ENCODE results near the gene RRP15.

Gene RRP15

DNA sequence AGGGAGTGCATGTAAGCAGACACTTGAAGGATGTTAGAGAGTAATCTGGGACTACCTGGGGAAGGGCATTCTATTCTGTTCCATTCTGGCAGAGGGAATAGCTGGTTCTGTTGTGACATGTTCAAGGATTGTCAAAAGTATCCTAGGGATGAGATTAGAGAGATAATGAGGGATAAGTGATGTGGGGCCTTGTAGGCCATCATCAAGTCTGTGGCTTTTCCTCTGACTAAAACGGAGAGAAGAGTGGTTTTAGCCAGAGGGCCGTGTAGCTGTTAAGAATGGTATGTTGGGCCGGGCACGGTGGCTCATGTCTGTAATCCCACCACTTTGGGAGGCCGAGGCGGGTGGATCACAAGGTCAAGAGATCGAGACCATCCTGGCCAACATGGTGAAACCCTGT lies 83.6 kb downstream of the RRP15 start:
- intact Hi-C loops (cut with DNase I; ENCODE audit: low total_unique reads), result no loop called here

GRCh38 chr1:218369688-218370511 lies 84.8 kb downstream of the RRP15 start:
- H3K4me3 ChIP-seq, result no peak overlapping the region
- TF ChIP-seq, protein P1, sequence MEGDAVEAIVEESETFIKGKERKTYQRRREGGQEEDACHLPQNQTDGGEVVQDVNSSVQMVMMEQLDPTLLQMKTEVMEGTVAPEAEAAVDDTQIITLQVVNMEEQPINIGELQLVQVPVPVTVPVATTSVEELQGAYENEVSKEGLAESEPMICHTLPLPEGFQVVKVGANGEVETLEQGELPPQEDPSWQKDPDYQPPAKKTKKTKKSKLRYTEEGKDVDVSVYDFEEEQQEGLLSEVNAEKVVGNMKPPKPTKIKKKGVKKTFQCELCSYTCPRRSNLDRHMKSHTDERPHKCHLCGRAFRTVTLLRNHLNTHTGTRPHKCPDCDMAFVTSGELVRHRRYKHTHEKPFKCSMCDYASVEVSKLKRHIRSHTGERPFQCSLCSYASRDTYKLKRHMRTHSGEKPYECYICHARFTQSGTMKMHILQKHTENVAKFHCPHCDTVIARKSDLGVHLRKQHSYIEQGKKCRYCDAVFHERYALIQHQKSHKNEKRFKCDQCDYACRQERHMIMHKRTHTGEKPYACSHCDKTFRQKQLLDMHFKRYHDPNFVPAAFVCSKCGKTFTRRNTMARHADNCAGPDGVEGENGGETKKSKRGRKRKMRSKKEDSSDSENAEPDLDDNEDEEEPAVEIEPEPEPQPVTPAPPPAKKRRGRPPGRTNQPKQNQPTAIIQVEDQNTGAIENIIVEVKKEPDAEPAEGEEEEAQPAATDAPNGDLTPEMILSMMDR (IDR thresholded peaks at IDR 0.05), result no peak
- no peaks in the 10 kb centered on the region for H3K9me3 ChIP-seq
- DNase-seq, result no peak
- no peaks in the 10 kb centered on the region for H3K36me3 ChIP-seq
- peak overlapping the region; percentile 53 to 62 for H3K27ac ChIP-seq
- intact Hi-C loops (cut with DNase I; ENCODE audit: low total_unique reads), result no loop called here
- H3K27me3 ChIP-seq, result no peaks in the 10 kb centered on the region
- peaks cover 3 to 86% (median 43%) of the 10 kb centered on the region in 4 donors for H3K4me1 ChIP-seq

More for the DNA sequence above, 83.6 kb downstream of the RRP15 start:
- no peaks in the 10 kb centered on the region for H3K27me3 ChIP-seq
- H3K9me3 ChIP-seq, result no peaks in the 10 kb centered on the region
- no peak overlapping the region for H3K27ac ChIP-seq
- DNase-seq, result no peak
- H3K4me3 ChIP-seq, result no peak overlapping the region
- TF ChIP-seq, protein P1 (IDR thresholded peaks at IDR 0.05), result no peak
- no peaks in the 10 kb centered on the region for H3K36me3 ChIP-seq
- peaks cover 3 to 86% (median 41%) of the 10 kb centered on the region in 4 donors for H3K4me1 ChIP-seq

GRCh38 chr1:218371927-218372672 lies 87.0 kb downstream of the RRP15 start:
- H3K27ac ChIP-seq, result peak overlapping the region; percentile 53 to 62
- DNase-seq, result no peak
- intact Hi-C loops (cut with DNase I; ENCODE audit: low total_unique reads), result no loop called here

DNA sequence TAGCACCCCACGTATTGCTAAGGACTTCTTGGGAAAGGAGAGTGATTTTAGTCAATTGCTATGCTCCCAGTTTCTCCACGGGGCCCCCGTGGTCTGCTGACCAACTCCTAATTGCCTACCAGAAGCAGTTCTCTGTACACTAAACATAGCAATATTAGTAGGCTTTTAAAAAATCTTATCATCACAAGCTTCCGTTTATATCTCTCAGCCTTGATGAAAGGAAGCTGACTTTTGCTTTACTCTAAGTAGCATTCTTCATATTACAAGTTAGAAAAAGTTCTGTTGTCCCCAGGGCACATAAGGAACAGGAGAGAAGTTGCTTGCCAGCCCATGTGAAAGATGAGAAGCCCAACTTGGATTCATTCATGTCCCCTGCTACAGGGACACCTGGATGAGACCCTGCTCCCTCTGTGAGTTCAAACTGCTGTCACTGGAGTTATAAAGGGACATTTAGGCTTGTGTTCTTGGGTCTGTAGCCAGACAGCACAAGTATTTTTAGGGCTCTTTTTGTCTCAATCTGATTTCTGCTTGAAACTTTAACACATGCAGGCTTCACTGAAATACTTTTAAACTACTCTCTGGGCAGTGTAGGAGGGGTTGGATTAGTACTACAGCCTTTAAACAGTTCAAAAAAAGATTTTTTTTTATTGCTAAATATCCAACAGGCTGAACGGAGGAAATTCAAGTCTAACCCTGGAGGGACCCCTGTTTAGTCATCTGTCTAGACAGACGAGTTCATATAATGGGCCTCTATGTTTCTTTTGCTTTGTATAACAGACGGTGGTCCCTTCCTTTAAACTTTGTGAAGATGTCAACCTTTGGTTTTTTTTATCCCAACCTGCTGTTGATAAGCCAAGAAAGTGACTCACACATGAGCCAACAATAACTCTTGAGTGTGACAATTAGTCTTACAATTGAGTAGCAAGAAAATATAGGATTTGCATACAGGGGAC lies 89.6 kb downstream of the RRP15 start:
- Histone ChIP-seq H3K4me3 (no peak overlapping the region), H3K27ac (peak overlapping the region; percentile 56 to 58)
- no peak for DNase-seq

More at GRCh38 chr1:218371927-218372672, 87.0 kb downstream of the RRP15 start:
- H3K4me1 ChIP-seq, result peaks cover 3 to 83% (median 32%) of the 10 kb centered on the region in 4 donors
- no peaks in the 10 kb centered on the region for H3K36me3 ChIP-seq
- TF ChIP-seq, protein P1 (IDR thresholded peaks at IDR 0.05), result no peak
- H3K4me3 ChIP-seq, result no peak overlapping the region
- no peaks in the 10 kb centered on the region for H3K9me3 ChIP-seq
- no peaks in the 10 kb centered on the region for H3K27me3 ChIP-seq

More for the DNA sequence above, 89.6 kb downstream of the RRP15 start:
- Histone ChIP-seq H3K27me3 (no peaks in the 10 kb centered on the region), H3K4me1 (peaks cover 3 to 78% (median 33%) of the 10 kb centered on the region in 4 donors), H3K36me3 (no peaks in the 10 kb centered on the region), H3K9me3 (no peaks in the 10 kb centered on the region)
- TF ChIP-seq, protein P1 (IDR thresholded peaks at IDR 0.05), result no peak
- intact Hi-C loops (cut with DNase I; ENCODE audit: low total_unique reads), result no loop called here
